GM18519 (cell line): ENCODE measurements around the gene MYO6.
A peak's percentile ranks its signal among the peaks of the same experiment; 100 is the strongest.
"Not testable (repeated sequence)": the region's sequence is repeated elsewhere in the genome, so short reads cannot be mapped to it uniquely, and the experiment has no call there.

ENCODE experiments used
- ATAC-seq: cut with Tn5 transposase; IDR thresholded peaks from one replicate; pipeline ENCODE4 v1.9.1; 2021; ENCODE audit warnings: mild to moderate bottlenecking, moderate library complexity; ENCODE audit not compliant: unreplicated experiment, low FRiP score

Gene MYO6

GRCh38 chr6:75748743-75749538 lies at the start of gene MYO6:
TSS of gene MYO6 (plus strand) at chr6:75749239. CDS start at chr6:75817548, 68,309 bp downstream.
- peak; percentile 73 for ATAC-seq

- ATAC-seq: not testable (repeated sequence)
These were observed 40.7 kb upstream of the MYO6 start for GRCh38 chr6:75708334-75708733.

GRCh38 chr6:75711173-75711572 lies 37.9 kb upstream of the MYO6 start:
- ATAC-seq: no peak

DNA sequence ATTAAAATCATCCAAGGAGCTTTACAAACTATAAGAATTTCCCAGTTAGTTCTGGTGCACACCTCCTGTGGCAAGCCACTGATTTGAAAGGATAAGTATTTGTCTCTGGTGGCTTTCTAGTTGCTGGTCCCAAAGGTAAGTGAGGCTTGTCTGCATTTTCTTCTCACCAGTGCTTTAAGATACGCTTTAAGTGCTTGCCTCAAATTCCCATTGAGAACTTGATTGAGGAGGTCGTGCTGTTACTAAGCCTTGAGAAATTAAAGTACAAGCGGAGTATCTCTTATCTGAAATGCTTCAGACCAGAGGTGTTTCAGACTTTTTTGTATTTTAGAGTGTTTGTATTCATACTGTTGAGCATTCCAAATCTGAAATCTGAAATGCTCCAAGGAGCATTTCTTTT lies 29.9 kb upstream of the MYO6 start:
- no peak for ATAC-seq

GRCh38 chr6:75723382-75723781 lies 25.7 kb upstream of the MYO6 start:
- no peak for ATAC-seq

- ATAC-seq: no peak
These were observed 21.8 kb upstream of the MYO6 start for GRCh38 chr6:75727206-75727605.

- ATAC-seq: not testable (repeated sequence)
These were observed 18.0 kb upstream of the MYO6 start for GRCh38 chr6:75731029-75731428.

- ATAC-seq: peak; percentile 71
These were observed 13.4 kb upstream of the MYO6 start for GRCh38 chr6:75735491-75736186.

DNA sequence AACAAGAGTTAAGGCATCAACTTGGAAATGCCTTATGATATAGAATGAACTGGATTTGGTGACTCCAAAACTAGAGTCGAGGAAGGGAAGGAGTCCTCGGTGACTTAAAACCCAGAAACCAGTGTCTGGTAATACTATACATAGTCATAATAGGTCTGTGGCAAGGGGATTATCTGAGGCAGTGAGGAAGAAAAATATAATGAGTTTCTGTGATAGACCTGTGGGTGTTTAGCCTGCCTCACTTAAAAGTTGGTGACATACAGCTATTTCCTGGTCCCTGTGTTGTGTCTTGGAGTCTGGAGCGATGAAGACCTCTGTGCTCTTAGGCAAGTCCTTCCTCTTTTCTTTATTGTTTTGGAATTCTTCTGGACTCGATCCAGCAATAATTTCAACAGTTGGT lies 5.1 kb upstream of the MYO6 start:
- ATAC-seq: peak; percentile 42

DNA sequence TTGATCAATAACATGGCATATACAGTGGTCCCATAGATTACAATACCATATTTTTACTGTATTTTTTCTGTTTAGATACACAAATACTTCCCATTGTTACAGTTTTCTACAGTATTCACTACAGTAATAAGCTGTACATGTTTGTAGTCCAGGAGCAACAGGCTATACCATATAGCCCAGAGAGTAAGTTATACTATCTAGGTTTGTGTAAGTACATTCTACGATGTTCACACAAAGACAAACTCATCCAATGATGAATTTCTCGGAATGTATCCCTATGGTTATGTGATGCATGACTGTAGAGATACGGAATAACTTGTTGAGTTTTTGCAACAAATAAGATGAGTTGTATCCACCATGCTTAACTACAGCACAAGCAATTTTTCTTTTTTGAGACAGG lies 3.6 kb upstream of the MYO6 start:
- ATAC-seq: no peak

- ATAC-seq: no peak
These were observed 2.8 kb upstream of the MYO6 start for GRCh38 chr6:75746221-75746620.

- no peak for ATAC-seq
These were observed 1.7 kb upstream of the MYO6 start for GRCh38 chr6:75747152-75747992.

DNA sequence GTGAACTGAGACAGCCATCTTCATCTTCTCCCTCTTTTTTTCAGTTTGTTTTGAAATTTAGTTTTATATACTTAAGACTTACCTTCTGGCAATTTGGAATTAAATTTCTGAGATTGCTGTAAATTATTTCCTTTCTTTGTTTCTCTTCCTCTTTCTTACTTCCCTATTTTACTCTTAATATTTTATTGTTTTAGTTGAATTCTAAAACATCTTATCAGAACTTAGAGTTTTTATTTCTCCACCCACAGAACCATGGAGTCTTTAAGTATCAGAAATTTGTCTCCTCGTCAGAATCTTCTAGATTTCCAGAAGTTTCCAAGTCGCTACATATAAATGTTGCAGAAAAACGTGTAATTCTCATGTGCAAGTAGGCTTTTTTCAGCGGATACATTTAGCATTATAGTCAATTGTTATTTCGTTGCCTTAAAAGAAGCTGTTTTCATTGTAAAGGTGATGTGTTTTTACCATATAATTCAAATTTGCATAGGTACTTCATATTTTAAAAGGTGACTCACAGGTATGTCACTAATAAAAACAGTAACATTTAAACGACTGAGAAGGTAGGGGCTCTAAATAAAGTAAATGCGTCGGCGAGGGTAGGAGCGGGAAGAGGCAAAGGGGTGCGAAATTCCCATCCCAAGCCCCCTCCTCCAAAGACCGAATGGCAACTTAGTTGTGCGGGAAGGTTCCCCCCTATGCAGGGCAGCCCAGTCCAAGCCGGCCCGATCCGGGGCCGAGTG lies 866 bp upstream of the MYO6 start:
- ATAC-seq: no peak

GRCh38 chr6:75751443-75751842 lies 2.4 kb downstream of the MYO6 start:
- no peak for ATAC-seq

- no peak for ATAC-seq
These were observed 3.3 kb downstream of the MYO6 start for GRCh38 chr6:75752365-75752764.

DNA sequence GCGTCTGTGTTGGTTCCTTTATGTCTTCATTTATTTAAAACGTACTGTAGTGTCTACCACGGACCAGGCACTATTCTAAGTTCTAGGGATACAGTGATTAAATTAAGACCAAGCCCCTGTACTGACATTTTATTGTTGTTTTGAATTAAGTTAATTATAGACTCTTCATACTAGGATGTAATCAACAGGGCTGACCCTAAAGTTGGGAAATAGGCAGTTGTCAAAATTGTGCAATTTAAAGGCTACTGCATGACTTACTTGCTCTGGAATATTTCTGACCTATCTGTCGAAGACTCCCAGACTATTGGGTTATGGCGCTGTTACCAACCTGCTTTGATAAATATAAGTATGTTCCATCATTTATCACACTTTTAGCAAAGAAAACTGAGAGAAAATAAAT lies 6.7 kb downstream of the MYO6 start:
- ATAC-seq: no peak

DNA sequence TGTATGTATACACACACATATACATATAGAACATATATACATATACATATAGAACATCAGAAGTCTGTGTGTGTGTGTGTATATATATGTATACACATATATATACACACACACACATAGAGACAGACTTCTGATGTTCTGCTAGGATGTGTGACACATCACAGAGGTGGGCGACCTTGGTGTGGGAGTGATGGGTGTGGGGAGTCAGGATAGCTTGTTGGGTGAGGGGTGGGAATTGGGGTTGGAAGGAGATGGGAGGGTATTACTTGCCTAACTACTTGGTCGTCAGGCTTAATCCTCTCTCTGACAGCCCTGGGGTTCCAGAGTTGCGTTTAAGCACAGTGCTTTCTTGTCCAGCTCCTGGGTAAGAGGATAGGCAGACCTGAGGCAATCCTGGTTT lies 8.3 kb downstream of the MYO6 start:
- no peak for ATAC-seq

DNA sequence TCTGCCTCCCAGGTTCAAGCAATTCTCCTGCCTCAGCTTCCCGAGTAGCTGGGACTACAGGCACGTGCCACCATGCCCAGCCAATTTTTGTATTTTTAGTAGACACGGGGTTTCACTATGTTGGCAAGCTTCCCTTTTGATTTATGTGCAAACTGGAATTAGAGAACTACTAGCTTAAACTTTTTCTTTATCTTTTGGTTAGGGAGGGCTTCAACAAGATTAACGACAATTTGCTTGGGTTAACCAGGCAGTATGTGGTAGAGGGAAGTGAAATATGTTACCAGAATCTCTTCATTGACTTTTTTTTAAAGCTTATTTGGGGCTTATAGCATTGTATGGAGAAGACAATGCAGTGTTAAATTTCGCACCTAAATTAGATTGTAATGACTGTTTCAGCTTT lies 9.0 kb downstream of the MYO6 start:
- ATAC-seq: no peak

- no peak for ATAC-seq
These were observed 10.2 kb downstream of the MYO6 start for GRCh38 chr6:75759207-75759606.

GRCh38 chr6:75760320-75760719 lies 11.3 kb downstream of the MYO6 start:
- ATAC-seq: no peak
